Esophagus squamous epithelium (tissue), 4 donors: Measurements from ENCODE around the gene FAM118B.

ENCODE experiments used
- CTCF ChIP-seq, 6 experiments: fragments of 450-650 bp in 4 of 6; fragments of 200-600 bp in 2 of 6; sonication (generic) in 2 of 6; IDR thresholded peaks; one replicate each; pipeline ENCODE4 v1.5.1; 2016 to 2019; ENCODE audit warnings: antibody characterized with exemption in 6 of 6, mild to moderate bottlenecking in 4 of 6, moderate library complexity in 4 of 6
- POLR2A ChIP-seq, 4 donors: fragments of 450-650 bp; IDR thresholded peaks; one replicate each; pipeline ENCODE4 v1.6.1; 2017; ENCODE audit warnings: antibody characterized with exemption in 4 of 4, mild to moderate bottlenecking in 4 of 4, moderate library complexity in 3 of 4

GRCh38 chr11:126246636-126247035, 35.1 kb downstream of the FAM118B start:
- TF ChIP-seq POLR2A (IDR thresholded peaks at IDR 0.05) (no peak), CTCF (IDR thresholded peaks at IDR 0.05) (no peak)
